ENCODE results near the gene MGAT3. TPM values are rescaled to one million over a fixed set of nuclear protein-coding genes. Genes with fewer than 3 reads are reported as not detected.
"Not testable (repeated sequence)": the region's sequence is repeated elsewhere in the genome, so short reads cannot be mapped to it uniquely, and the experiment has no call there.

MGAT3 gene
- total RNA-seq, 1 experiment from 2014 or later = 1.6 TPM

GRCh38 chr22:39510529-39511149, 53.8 kb downstream of the MGAT3 start:
- DNase-seq (ENCODE audit: low spot score) = no peak

GRCh38 chr22:39511226-39511625, 54.4 kb downstream of the MGAT3 start:
- no peak for DNase-seq (ENCODE audit: low spot score)

GRCh38 chr22:39512026-39512425, 55.2 kb downstream of the MGAT3 start:
- DNase-seq (ENCODE audit: low spot score) = no peak

GRCh38 chr22:39513791-39514190, 57.0 kb downstream of the MGAT3 start:
- DNase-seq (ENCODE audit: low spot score) = no peak

GRCh38 chr22:39514373-39514973, 57.7 kb downstream of the MGAT3 start:
- no peak for DNase-seq (ENCODE audit: low spot score)

GRCh38 chr22:39515266-39516050, 58.6 kb downstream of the MGAT3 start:
- no peak for DNase-seq (ENCODE audit: low spot score)

GRCh38 chr22:39517470-39517869, 60.7 kb downstream of the MGAT3 start:
- DNase-seq (ENCODE audit: low spot score) = no peak

GRCh38 chr22:39518144-39518786, 61.5 kb downstream of the MGAT3 start:
- no peak for DNase-seq (ENCODE audit: low spot score)

GRCh38 chr22:39518996-39519680, 62.3 kb downstream of the MGAT3 start:
- DNase-seq (ENCODE audit: low spot score) = peak; percentile 46

- DNase-seq (ENCODE audit: low spot score) = peak; percentile 93
Observed at GRCh38 chr22:39519681-39520225, 62.9 kb downstream of the MGAT3 start.

- DNase-seq (ENCODE audit: low spot score) = peak; percentile 86
Observed at GRCh38 chr22:39520226-39521105, 63.7 kb downstream of the MGAT3 start, which contains the start of gene ATF4. ATF4 (plus strand) TSS chr22:39520562; CDS start chr22:39521446, 884 bp downstream.

GRCh38 chr22:39521106-39521885, 64.5 kb downstream of the MGAT3 start:
- DNase-seq (ENCODE audit: low spot score) = not testable (repeated sequence)

GRCh38 chr22:39522091-39522490, 65.3 kb downstream of the MGAT3 start:
- DNase-seq (ENCODE audit: low spot score) = not testable (repeated sequence)

GRCh38 chr22:39522567-39523300, 65.9 kb downstream of the MGAT3 start:
- DNase-seq (ENCODE audit: low spot score) = peak; percentile 49

GRCh38 chr22:39524089-39524752, 67.4 kb downstream of the MGAT3 start:
- no peak for DNase-seq (ENCODE audit: low spot score)

- no peak for DNase-seq (ENCODE audit: low spot score)
Observed at GRCh38 chr22:39524753-39525657, 68.2 kb downstream of the MGAT3 start.

GRCh38 chr22:39525658-39525975, 68.8 kb downstream of the MGAT3 start:
- DNase-seq (ENCODE audit: low spot score) = no peak

Measured in HT-29 (cell line).